ENCODE data around the gene CYB5RL.

CYB5RL gene

DNA sequence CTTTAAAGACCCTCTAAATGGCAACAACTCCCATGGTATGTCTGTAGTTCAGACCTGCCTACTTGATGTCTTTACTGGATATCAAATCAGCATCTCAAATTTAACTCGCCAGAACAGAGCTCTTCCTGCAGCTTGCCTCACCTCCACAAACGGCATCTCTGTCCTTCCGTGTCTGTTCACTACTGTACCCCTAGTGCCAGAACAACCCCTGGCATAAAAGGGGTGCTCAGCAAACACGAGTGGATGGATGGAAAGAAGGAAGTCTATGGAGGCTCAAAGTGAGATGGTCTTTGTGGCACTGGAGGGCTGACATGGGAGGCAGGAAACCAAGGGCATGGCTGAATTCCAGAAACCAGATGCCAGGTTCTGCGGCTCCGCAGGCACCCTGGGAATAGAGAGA lies 22.9 kb upstream of the CYB5RL start:
- TF ChIP-seq FOXP2 (optimal IDR thresholded peaks at IDR 0.05; ENCODE audit: control extremely low read depth, extremely low read length, insufficient read depth) (no peak), EZH2 (IDR thresholded peaks at IDR 0.05) (no peak), POLR2AphosphoS5 (IDR thresholded peaks at IDR 0.05; ENCODE audit: borderline replicate concordance, low read depth, low read length) (0 out of 2 replicates have a peak, but pooled peaks have one; percentile 1)
- Histone ChIP-seq H3K4me3 (no peak overlapping the region), H3K9me3 (ENCODE audit: low read depth, low read length) (no peaks in the 10 kb centered on the region), H3K36me3 (ENCODE audit: insufficient read depth, low read length) (peaks cover 20% of the 10 kb centered on the region), H3K9ac (ENCODE audit: insufficient read length) (no peak overlapping the region), H3K27ac (peak overlapping the region; percentile 44; the same call in 1 of the 2 replicates)
- no peak for DNase-seq (ENCODE audit: low read depth, low spot score)

DNA sequence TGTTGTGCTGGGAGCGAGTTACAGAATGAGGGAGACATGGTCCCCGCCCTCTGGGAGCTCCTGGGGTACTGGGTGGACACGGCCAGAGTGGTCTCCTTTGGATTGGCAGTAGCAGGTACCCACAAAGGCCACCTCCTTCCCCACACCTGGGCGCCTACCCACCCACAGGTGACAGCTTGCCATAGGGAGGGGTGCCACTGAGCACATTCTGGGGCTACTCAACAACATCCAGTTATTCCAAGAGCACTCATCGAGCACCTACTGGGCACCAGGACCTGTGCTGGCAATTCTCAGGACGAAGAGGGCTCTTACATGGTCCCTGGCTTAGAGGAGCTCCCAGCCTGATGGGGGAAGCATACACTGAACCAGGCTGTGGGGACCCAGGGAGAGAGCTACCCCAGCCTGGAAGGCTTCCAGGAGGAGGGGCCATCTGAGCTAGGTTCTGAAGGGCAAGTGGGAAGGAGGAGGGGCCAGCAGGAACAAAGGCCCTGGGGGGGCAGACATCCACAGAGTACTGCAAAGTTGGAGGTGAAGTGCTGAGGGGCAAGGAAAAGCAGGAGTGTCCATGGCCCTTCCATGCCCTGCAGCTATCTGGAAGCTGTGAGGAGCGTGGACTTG lies 22.1 kb upstream of the CYB5RL start:
- H3K27ac ChIP-seq, result no peak overlapping the region; the same call in 1 of the 2 replicates
- no peak for DNase-seq (ENCODE audit: low read depth, low spot score)
- H3K4me3 ChIP-seq, result no peak overlapping the region
- H3K9me3 ChIP-seq (ENCODE audit: low read depth, low read length), result no peaks in the 10 kb centered on the region
- no peak overlapping the region for H3K9ac ChIP-seq (ENCODE audit: insufficient read length)
- no peak; the same call in 1 of the 2 replicates for TF ChIP-seq POLR2AphosphoS5 (IDR thresholded peaks at IDR 0.05; ENCODE audit: borderline replicate concordance, low read depth, low read length)
- no peak for TF ChIP-seq EZH2 (IDR thresholded peaks at IDR 0.05)
- no peak for TF ChIP-seq FOXP2 (optimal IDR thresholded peaks at IDR 0.05; ENCODE audit: control extremely low read depth, extremely low read length, insufficient read depth)
- peaks cover 28% of the 10 kb centered on the region for H3K36me3 ChIP-seq (ENCODE audit: insufficient read depth, low read length)

DNA sequence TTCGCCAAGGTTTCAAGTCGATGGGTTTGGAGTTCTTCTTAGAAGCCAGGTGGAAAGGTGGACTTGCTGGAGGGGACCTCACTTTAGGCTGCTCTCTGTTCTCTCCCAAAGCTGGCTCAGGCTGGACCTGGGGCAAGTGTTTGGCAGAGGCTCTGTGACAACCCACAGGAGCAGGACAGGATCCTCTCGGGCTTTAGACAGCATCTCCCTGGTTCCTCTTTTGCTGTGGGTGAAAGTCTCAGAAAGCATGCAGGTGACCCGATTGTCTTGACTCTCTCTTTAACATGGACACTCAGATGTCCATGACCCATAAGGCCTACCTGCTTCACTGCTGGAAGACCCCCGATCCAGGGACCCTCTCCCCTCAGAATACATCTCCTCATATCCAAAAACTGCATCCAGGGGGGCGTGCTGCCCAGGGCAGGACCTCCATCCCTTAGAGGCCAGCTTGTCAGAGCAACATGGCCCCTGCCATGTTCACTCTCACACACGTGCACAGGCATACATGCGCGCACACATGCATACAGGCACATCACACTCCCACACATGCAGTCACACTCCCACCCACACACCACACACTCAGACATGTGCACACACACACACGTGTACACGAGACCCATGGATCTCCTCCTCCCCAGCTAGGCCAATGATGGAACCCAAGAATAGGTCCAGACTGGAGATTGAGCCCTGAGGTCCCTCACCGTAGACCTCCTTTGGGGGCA lies 21.4 kb upstream of the CYB5RL start:
- DNase-seq (ENCODE audit: low read depth, low spot score), result no peak

GRCh38 chr1:54220004-54220811 lies 20.4 kb upstream of the CYB5RL start:
- Histone ChIP-seq H3K27ac (peak overlapping the region; percentile 80), H3K9me3 (ENCODE audit: low read depth, low read length) (no peaks in the 10 kb centered on the region), H3K4me3 (no peak overlapping the region), H3K9ac (ENCODE audit: insufficient read length) (peak overlapping the region; percentile 37), H3K36me3 (ENCODE audit: insufficient read depth, low read length) (peaks cover 45% of the 10 kb centered on the region)
- no peak for DNase-seq (ENCODE audit: low read depth, low spot score)
- no peak for TF ChIP-seq POLR2AphosphoS5 (IDR thresholded peaks at IDR 0.05; ENCODE audit: borderline replicate concordance, low read depth, low read length)
- TF ChIP-seq FOXP2 (optimal IDR thresholded peaks at IDR 0.05; ENCODE audit: control extremely low read depth, extremely low read length, insufficient read depth), result no peak
- TF ChIP-seq EZH2 (IDR thresholded peaks at IDR 0.05), result no peak

More for the DNA sequence above, 21.4 kb upstream of the CYB5RL start:
- Histone ChIP-seq H3K9ac (ENCODE audit: insufficient read length) (no peak overlapping the region), H3K27ac (peak overlapping the region; percentile 80; the same call in 1 of the 2 replicates), H3K9me3 (ENCODE audit: low read depth, low read length) (no peaks in the 10 kb centered on the region), H3K4me3 (no peak overlapping the region), H3K36me3 (ENCODE audit: insufficient read depth, low read length) (peaks cover 35% of the 10 kb centered on the region)
- TF ChIP-seq POLR2AphosphoS5 (IDR thresholded peaks at IDR 0.05; ENCODE audit: borderline replicate concordance, low read depth, low read length) (no peak; the same call in 1 of the 2 replicates), EZH2 (IDR thresholded peaks at IDR 0.05) (no peak), FOXP2 (optimal IDR thresholded peaks at IDR 0.05; ENCODE audit: control extremely low read depth, extremely low read length, insufficient read depth) (no peak)

DNA sequence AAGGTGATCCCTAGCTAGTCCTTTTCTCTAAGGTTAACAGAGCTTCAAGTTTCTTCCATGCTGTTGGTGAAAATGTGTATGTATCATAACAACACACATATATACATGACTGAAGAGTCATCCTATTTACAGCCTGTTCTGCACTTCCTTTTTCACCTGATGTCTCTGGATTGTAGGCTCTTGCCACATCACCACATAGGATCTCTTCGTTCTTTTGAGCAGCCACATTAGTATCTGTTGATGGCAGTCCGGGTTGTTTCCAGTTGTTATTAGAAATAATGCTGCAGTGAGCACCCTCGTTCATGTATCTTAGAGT lies 19.8 kb upstream of the CYB5RL start:
- TF ChIP-seq POLR2AphosphoS5 (IDR thresholded peaks at IDR 0.05; ENCODE audit: borderline replicate concordance, low read depth, low read length), result no peak
- TF ChIP-seq FOXP2 (optimal IDR thresholded peaks at IDR 0.05; ENCODE audit: control extremely low read depth, extremely low read length, insufficient read depth), result no peak
- TF ChIP-seq EZH2 (IDR thresholded peaks at IDR 0.05), result no peak
- peaks cover 51% of the 10 kb centered on the region for H3K36me3 ChIP-seq (ENCODE audit: insufficient read depth, low read length)
- H3K4me3 ChIP-seq, result no peak overlapping the region
- peak overlapping the region; percentile 80 for H3K27ac ChIP-seq
- peak overlapping the region; percentile 37 for H3K9ac ChIP-seq (ENCODE audit: insufficient read length)
- DNase-seq (ENCODE audit: low read depth, low spot score), result no peak
- no peaks in the 10 kb centered on the region for H3K9me3 ChIP-seq (ENCODE audit: low read depth, low read length)

GRCh38 chr1:54218883-54219687 lies 19.3 kb upstream of the CYB5RL start:
- Histone ChIP-seq H3K4me3 (no peak overlapping the region), H3K9me3 (ENCODE audit: low read depth, low read length) (no peaks in the 10 kb centered on the region), H3K36me3 (ENCODE audit: insufficient read depth, low read length) (peaks cover 56% of the 10 kb centered on the region), H3K9ac (ENCODE audit: insufficient read length) (peak overlapping the region; percentile 37), H3K27ac (peak overlapping the region; percentile 80)
- 0 out of 2 replicates have a peak, but pooled peaks have one; percentile 8 for TF ChIP-seq POLR2AphosphoS5 (IDR thresholded peaks at IDR 0.05; ENCODE audit: borderline replicate concordance, low read depth, low read length)
- no peak for TF ChIP-seq EZH2 (IDR thresholded peaks at IDR 0.05)
- no peak for DNase-seq (ENCODE audit: low read depth, low spot score)

GRCh38 chr1:54215523-54215922 lies 15.7 kb upstream of the CYB5RL start:
- no peak for DNase-seq (ENCODE audit: low read depth, low spot score)
- TF ChIP-seq POLR2AphosphoS5 (IDR thresholded peaks at IDR 0.05; ENCODE audit: borderline replicate concordance, low read depth, low read length) (no peak), FOXP2 (optimal IDR thresholded peaks at IDR 0.05; ENCODE audit: control extremely low read depth, extremely low read length, insufficient read depth) (no peak)
- Histone ChIP-seq H3K36me3 (ENCODE audit: insufficient read depth, low read length) (peaks cover 90% of the 10 kb centered on the region), H3K4me3 (no peak overlapping the region), H3K9ac (ENCODE audit: insufficient read length) (no peak overlapping the region), H3K9me3 (ENCODE audit: low read depth, low read length) (no peaks in the 10 kb centered on the region), H3K27ac (no peak overlapping the region)

All from SK-N-MC (cell line).